Esophagus squamous epithelium (tissue), 5 donors: Measurements from ENCODE around the gene IL19. TPM values are rescaled to one million over a fixed set of nuclear protein-coding genes. Genes with fewer than 3 reads are reported as not detected.
A peak's percentile ranks its signal among the peaks of the same experiment; 100 is the strongest.

ENCODE experiments used
- DNase-seq: peaks from one replicate; lab custom pipeline; 2025; lab: John Stamatoyannopoulos, UW
- H3K27ac ChIP-seq, 4 donors: fragments of 200-600 bp; sonication (generic); one replicate each; pipeline ENCODE4 v1.5.1; 2016 to 2019; ENCODE audit warnings: mild to moderate bottlenecking in 1 of 4
- H3K27me3 ChIP-seq, 4 donors: fragments of 200-600 bp; sonication (generic); 1 replicate in 3 of 4; 2 replicates in 1 of 4; pipeline versions ENCODE4 v1.5.1 to v1.6.0; 2017 to 2021; ENCODE audit warnings: antibody characterized with exemption in 1 of 4
- H3K36me3 ChIP-seq, 3 donors: fragments of 200-600 bp; sonication (generic); one replicate each; pipeline ENCODE4 v1.5.1; 2016 to 2019
- H3K4me1 ChIP-seq, 3 donors: fragments of 200-600 bp; sonication (generic); one replicate each; pipeline ENCODE4 v1.5.1; 2017 to 2019
- H3K4me3 ChIP-seq, 4 donors: fragments of 200-600 bp; sonication (generic); 1 replicate in 3 of 4; 2 replicates in 1 of 4; pipeline ENCODE4 v1.5.1; 2016 to 2019; ENCODE audit warnings: mild to moderate bottlenecking in 2 of 4, moderate library complexity in 1 of 4
- H3K9me3 ChIP-seq, 3 donors: fragments of 200-600 bp; sonication (generic); one replicate each; pipeline ENCODE4 v1.5.1; 2016 to 2019
- CTCF ChIP-seq, 6 experiments: fragments of 450-650 bp in 4 of 6; fragments of 200-600 bp in 2 of 6; sonication (generic) in 2 of 6; IDR thresholded peaks; one replicate each; pipeline ENCODE4 v1.5.1; 2016 to 2019; ENCODE audit warnings: antibody characterized with exemption in 6 of 6, mild to moderate bottlenecking in 4 of 6, moderate library complexity in 4 of 6
- POLR2A ChIP-seq, 4 donors: fragments of 450-650 bp; IDR thresholded peaks; one replicate each; pipeline ENCODE4 v1.6.1; 2017; ENCODE audit warnings: antibody characterized with exemption in 4 of 4, mild to moderate bottlenecking in 4 of 4, moderate library complexity in 3 of 4
- WGBS, 2 donors: methylation state at CpG; one replicate each; pipeline ENCODE4 v1.1.5; 2018; 5-methylcytosine and 5-hydroxymethylcytosine counted together
- intact Hi-C: fragments of 100-400 bp; cut with DNase I; formaldehyde crosslinking; loops from one replicate; pipeline ENCODE4 v1.15.0; 2022
- total RNA-seq, 4 donors: library from RNA; depleted of rRNA; stranded (reverse); fragments of >200 nt; gene quantifications; one replicate each; pipeline ENCODE4 v1.1.0, GENCODE V29; 2016
- donor health status: DM: yes; HTN: yes; CAD: no.

The IL19 gene
- total RNA-seq, 4 donors from 2014 or later = 0.23 to 16.8 (median 16.3) TPM; not detected in 1

- no peaks in the 10 kb centered on the region for H3K27me3 ChIP-seq
- TF ChIP-seq CTCF (IDR thresholded peaks at IDR 0.05) = no peak
- no peak for TF ChIP-seq POLR2A (IDR thresholded peaks at IDR 0.05)
- WGBS, 2 donors = 75 to 77% methylated on average over 3 of the region's 3 CpGs
- H3K4me3 ChIP-seq = no peak overlapping the region
- no peaks in the 10 kb centered on the region for H3K36me3 ChIP-seq
- intact Hi-C loops = no loop called here
- H3K9me3 ChIP-seq = peaks cover 0 to 11% (median 0%) of the 10 kb centered on the region in 3 donors
- H3K4me1 ChIP-seq = peaks cover 4 to 16% (median 4%) of the 10 kb centered on the region in 3 donors
- DNase-seq = no peak
- H3K27ac ChIP-seq = no peak overlapping the region
These were observed 101.6 kb downstream of the IL19 start for GRCh38 chr1:206872139-206872538.

- no peak for TF ChIP-seq CTCF (IDR thresholded peaks at IDR 0.05)
- no peak for TF ChIP-seq POLR2A (IDR thresholded peaks at IDR 0.05)
- intact Hi-C loops = no loop called here
- Histone ChIP-seq H3K27ac (peak overlapping the region in 1 of 4 donors; percentile 23), H3K36me3 (no peaks in the 10 kb centered on the region), H3K4me3 (no peak overlapping the region), H3K27me3 (no peaks in the 10 kb centered on the region), H3K9me3 (peaks cover 0 to 23% (median 8%) of the 10 kb centered on the region in 3 donors), H3K4me1 (peaks cover 4 to 16% (median 4%) of the 10 kb centered on the region in 3 donors)
- no peak for DNase-seq
- 27 to 30% methylated on average over 3 of the region's 3 CpGs for WGBS, 2 donors
These were observed 103.1 kb downstream of the IL19 start for GRCh38 chr1:206873603-206874188.

- Histone ChIP-seq H3K4me3 (no peak overlapping the region), H3K27me3 (no peaks in the 10 kb centered on the region), H3K4me1 (peaks cover 4 to 16% (median 4%) of the 10 kb centered on the region in 3 donors), H3K36me3 (no peaks in the 10 kb centered on the region), H3K27ac (no peak overlapping the region), H3K9me3 (peaks cover 0 to 30% (median 9%) of the 10 kb centered on the region in 3 donors)
- 77 to 86% methylated on average over 3 of the region's 3 CpGs for WGBS, 2 donors
- TF ChIP-seq POLR2A (IDR thresholded peaks at IDR 0.05) (no peak), CTCF (IDR thresholded peaks at IDR 0.05) (no peak)
- intact Hi-C loops = no loop called here
- no peak for DNase-seq
These were observed 105.3 kb downstream of the IL19 start for GRCh38 chr1:206875752-206876377.

GRCh38 chr1:206878456-206878855, 107.9 kb downstream of the IL19 start:
- H3K36me3 ChIP-seq = no peaks in the 10 kb centered on the region
- no peak overlapping the region for H3K4me3 ChIP-seq
- peaks cover 0 to 10% (median 4%) of the 10 kb centered on the region in 3 donors for H3K4me1 ChIP-seq
- H3K27ac ChIP-seq = no peak overlapping the region
- peaks cover 0 to 30% (median 9%) of the 10 kb centered on the region in 3 donors for H3K9me3 ChIP-seq
- no peak for DNase-seq
- TF ChIP-seq CTCF (IDR thresholded peaks at IDR 0.05) = no peak
- no peak for TF ChIP-seq POLR2A (IDR thresholded peaks at IDR 0.05)
- no peaks in the 10 kb centered on the region for H3K27me3 ChIP-seq
- intact Hi-C loops = no loop called here

GRCh38 chr1:206880314-206880713, 109.7 kb downstream of the IL19 start:
- TF ChIP-seq POLR2A (IDR thresholded peaks at IDR 0.05) (no peak), CTCF (IDR thresholded peaks at IDR 0.05) (no peak)
- no peak overlapping the region for H3K4me3 ChIP-seq
- peaks cover 0 to 7% (median 4%) of the 10 kb centered on the region in 3 donors for H3K4me1 ChIP-seq
- no peaks in the 10 kb centered on the region for H3K27me3 ChIP-seq
- H3K36me3 ChIP-seq = no peaks in the 10 kb centered on the region
- no peak overlapping the region for H3K27ac ChIP-seq
- intact Hi-C loops = no loop called here
- no peak for DNase-seq
- 58 to 72% methylated on average over 3 of the region's 3 CpGs for WGBS, 2 donors
- H3K9me3 ChIP-seq = peaks cover 0 to 30% (median 9%) of the 10 kb centered on the region in 3 donors
